SIG-M5 (cell line): ENCODE data around the gene TSPAN33.
"Not testable (repeated sequence)": the region's sequence is repeated elsewhere in the genome, so short reads cannot be mapped to it uniquely, and the experiment has no call there.

ENCODE experiments used
- DNase-seq: peaks from one replicate; lab custom pipeline; 2025; lab: John Stamatoyannopoulos, UW

Gene TSPAN33, protein sequence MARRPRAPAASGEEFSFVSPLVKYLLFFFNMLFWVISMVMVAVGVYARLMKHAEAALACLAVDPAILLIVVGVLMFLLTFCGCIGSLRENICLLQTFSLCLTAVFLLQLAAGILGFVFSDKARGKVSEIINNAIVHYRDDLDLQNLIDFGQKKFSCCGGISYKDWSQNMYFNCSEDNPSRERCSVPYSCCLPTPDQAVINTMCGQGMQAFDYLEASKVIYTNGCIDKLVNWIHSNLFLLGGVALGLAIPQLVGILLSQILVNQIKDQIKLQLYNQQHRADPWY

DNA sequence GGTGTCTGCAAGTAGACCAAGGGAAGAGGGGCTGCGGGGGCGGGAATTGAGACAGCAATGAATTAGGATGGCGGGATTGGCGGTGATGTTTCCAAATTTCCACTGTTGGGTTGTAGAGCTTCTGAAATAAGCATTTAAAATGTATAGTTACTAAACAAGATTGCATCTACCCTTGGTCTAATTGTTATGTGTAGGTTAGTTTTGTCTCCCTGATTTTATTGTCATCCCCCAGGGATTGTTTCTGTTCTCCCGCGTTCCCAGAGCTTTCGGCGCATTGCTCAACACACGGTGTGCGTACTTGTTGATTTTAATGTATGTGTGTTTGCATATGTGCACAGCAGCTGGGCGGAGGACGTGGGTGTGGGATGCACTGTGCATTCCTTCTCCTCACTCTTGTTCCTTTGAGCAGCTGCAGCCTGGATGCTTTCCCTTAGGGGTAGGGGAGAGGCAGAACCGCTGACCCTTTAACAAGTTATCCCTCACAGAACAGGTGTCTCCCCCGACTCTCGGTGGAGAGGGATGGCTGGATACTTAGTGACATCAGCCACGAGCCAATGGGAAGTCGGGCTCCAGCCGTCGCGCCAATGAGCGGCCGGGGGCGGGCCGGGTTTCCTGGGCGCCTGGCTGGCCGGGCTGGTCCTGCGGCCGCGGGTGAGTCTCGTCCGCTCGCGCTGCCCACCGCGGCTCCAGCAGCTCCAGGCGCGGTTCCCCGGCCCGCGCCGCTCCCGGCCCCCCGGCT is at the start of gene TSPAN33:
TSS of gene TSPAN33 (plus strand) at position 613 of the 739 bp plus-strand sequence. CDS start 274 bp downstream, outside the sequence.
- DNase-seq: no peak

DNA sequence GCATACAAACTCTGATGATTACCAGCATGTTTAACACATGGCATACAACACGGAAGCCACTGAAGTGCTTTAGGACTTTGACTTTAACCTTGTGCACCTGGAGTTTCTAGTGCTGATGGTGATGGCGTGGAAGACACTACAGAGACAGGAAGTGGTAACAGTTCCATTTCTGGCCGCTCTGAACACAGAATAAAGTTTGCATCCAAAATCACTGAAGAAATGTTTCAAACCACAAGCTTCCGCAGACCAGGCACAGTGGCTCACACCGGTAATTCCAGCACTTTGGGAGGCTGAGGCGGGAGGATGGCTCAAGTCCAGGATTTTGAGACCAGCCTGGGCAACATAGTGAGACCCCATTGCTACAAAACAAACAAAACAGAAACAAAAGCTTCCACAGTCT is 49.2 kb upstream of the TSPAN33 start:
- DNase-seq: no peak

DNA sequence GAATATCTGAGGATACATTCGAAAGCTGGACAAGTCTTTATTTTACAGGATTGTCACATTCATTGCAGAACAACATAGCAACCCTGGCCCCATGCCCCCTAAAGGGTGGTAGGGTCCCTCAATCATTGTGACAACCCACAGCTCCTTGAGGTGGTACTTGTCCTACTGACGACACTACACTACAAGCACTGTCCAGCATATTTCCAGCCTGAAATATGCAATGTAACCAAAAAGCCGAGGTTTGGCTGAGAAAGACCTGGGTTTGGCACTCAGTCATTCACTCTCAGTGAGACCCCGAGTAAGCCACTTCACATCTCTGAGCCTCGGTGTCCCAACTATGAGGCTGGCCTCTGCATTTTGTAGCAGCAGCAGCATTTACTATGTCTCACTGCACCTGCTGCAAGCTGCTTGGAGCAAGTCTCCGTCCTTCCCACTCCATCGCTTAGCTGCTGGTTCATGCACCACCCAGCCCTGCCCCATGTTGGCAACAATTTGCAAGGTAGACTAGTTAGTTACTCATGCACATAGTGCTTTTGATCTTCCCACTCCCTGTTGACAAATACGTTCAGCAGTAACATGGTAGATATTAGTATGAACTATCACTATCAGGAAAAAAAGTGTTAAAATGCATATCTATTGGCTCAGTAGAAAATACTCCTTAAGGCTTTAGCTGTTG is 46.0 kb upstream of the TSPAN33 start:
- no peak for DNase-seq

DNA sequence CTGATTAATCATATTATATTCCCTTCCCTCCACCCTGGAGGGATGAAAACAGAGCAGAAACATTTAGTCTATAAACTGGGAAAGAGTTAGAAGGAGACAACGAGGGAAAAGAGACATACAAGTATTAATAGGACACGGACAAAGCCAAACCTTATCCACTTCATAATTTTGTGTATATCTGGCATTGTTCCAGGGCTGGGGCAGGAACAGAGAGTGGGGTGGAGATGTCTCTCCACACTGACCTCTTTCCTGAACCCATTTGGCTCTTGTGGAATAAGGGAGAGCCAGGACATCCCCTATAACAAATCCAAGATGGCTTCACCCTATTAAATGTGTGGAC is 43.7 kb upstream of the TSPAN33 start:
- no peak for DNase-seq

DNA sequence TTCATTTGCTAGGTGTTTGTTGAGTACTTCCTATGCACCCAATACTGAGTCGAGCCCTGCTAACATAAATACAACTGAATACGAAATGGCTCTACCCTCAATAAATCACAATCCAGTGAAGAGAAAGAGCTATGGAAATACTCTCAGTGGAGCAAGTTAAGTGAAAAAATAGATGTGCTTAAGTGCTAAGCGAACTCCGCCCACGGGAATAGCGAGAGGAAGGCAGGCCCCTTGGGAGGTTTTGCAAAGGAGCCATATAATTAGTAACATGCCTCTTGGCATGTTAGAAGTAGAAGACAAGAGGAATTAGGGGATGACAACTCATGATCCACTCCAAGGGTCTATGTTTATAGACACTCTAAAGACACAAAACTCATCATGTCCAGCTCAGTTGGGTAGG is 42.8 kb upstream of the TSPAN33 start:
- DNase-seq: no peak

DNA sequence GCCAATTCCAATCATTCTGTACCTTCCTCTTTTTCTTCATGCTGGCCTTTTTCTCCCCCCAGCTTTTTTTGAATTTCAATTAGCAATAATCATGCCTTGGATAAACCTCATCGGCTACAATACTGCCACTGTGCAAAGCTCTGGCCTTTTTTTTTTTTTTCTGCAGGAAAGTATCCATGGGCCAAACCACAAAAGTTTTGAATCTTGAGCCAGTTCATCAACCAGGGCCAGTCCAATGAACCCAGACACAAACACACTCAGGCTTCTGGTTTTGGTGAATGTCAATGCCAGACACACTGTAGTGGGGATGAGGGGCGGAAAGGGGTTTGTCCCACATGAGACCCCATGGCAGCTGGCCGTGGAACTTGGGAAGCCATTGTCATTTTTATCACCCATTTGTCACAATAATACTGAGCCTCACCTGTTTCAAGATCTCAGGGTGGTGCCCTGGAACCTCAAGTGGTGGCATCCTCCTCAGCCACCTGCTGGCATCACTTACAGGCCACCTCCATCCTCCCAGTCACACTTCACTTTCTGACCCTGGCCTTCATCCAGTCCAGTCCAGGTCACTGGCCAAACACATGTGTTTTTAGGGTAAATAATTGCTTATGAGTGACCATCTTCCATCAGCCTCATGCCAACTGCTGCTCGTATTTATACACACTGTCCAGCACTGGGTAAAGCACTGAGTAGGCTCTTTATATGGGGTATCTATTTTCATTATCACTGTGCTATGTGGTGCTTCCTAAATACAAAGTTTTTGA is 40.8 kb upstream of the TSPAN33 start:
- DNase-seq: no peak

DNA sequence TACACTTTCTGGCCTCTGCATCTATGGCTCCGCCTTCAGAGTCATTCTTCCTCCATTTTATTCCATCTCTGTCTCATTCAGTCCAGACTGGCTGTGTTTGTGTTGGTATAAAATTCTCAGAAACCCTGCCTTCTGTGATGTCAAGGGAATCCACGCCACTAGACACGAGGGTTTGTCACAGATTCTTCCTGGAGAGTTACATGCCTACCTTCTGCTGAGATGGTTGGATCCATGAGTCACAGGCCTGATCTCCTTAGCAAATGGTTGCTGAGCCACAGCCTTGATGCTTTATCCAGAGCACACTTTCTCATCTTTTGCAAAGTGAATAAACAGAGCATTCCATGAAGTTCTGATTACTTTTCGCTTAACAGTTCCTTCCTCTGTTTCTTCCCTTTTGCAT is 35.9 kb upstream of the TSPAN33 start:
- no peak for DNase-seq

DNA sequence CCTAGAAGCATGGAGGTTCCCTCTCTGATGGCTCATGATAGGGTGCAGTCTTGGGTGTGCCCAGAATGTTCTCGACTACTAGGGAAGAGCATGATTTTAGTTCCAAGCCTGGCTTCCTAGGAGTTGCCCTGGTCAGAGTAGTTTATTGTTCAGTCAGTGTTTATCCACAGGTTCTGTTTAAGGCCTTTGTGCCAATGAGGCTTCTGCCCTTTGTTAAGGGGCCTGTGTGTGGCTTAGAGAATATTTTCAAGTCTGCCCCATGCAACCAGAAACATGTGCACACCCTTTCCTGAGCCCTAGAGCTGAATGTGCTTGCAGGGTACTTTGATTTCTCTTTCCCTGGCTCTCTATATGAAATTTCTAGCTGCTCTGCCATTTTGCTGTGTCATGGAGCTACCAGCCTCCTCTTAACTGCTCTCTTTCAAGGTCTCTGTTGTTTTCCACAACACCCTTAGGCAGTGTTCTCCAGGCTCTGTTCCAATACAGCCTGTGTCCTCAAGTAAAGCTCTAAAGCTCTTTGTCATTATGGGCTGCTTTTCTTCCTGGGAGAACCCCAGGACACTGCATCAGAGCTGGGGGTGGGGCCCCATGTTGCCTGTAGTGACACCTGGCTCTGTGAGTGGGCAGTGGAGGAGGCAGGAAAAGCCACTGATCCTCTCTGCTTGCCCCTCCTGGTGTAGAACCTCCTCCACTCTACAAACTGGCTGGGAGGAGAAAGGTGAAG is 34.1 kb upstream of the TSPAN33 start:
- no peak for DNase-seq

DNA sequence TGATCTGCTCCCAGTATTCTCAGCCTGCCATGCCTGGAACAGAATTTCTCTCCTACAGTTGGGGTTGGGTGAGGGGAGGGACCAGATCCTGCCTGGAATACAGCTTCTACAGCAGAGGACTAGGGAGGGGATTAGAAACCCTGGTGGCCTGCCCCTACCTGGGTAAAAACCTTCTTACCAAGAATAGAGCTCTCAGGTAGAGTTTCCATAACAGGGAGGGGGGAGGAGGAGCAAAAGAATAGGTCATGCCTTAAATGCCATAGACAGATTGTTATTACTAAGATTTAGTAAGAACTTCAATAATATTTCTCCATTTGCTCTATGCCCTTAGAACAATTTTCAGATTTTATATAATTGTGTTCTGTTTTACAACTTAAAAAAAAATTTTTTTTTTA is 33.5 kb upstream of the TSPAN33 start:
- no peak for DNase-seq

DNA sequence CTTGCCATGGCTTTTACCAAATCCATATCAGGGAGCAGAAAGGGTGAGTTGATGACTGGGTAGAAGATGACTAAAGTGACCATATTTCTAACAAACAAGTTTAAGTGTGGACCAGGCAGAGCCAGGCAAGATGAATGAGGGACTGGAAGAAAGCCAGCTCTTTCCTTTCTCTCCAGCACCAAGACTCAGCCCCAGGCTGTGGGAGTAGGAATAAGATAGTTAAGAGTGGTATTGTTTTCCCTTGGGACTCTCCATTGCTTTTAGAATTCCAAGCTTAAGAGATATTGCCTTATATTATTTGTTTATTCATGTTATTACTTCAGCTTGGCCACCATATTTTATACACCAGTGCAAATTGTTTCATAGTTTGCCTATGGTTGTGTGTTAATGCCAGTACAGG is 28.8 kb upstream of the TSPAN33 start:
- DNase-seq: no peak

DNA sequence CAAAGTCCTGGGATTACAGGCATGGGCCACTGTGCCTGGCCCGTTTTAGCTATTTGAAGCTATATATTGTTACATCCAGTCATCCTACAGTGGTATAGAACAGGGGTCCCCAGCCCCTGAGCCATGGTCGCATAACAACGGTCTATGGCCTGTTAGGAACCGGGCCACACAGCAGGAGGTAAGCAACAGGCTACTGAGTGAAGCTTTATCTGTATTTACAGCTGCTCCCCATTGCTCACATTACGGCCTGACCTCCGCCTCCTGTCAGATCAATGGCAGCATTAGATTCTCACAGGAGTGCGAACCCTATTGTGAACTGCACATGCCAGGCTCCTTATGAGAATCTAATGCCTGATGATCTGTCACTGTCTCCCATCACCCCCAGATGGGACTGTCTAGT is 26.3 kb upstream of the TSPAN33 start:
- no peak for DNase-seq

DNA sequence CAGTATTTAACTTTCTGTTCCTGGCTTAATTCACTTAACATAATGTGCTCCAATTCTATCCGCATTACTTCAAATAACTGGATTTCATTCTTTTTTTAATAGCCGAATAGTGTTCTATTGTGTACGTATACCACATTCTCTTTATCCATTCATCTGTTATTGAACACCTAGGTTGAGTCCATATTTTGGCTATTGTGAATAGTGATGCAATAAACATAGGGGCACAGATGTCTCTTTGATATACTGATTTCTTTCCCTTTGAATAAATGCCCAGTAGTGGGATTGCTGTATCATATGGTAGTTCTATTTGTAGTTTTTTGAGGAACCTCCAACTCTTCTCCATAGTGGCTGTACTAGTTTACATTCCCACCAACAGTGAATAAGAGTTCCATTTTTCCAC is 25.5 kb upstream of the TSPAN33 start:
- no peak for DNase-seq

DNA sequence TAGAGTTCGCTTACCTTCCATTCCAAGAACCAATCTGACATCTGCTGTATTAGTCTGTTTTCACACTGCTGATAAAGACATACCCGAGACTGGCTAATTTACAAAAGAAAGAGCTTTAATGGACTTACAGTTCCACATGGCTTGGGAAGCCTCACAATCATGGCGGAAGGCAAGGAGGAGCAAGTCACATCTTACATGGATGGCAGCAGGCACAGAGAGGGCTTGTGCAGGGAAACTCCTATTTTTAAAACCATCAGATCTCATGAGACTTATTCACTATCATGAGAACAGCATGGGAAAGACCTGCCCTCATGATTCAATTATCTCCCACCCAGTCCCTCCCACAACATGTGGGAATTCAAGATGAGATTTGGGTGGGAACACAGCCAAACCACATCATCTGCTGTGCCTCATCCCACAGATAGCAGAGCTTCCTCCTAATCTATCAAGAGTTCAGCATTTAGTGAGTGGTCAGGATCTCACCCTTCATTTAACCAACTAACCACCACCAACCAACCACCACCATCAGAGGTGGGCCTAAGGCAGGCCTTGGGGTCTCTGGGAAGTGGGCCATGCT is 22.9 kb upstream of the TSPAN33 start:
- not testable (repeated sequence) for DNase-seq

DNA sequence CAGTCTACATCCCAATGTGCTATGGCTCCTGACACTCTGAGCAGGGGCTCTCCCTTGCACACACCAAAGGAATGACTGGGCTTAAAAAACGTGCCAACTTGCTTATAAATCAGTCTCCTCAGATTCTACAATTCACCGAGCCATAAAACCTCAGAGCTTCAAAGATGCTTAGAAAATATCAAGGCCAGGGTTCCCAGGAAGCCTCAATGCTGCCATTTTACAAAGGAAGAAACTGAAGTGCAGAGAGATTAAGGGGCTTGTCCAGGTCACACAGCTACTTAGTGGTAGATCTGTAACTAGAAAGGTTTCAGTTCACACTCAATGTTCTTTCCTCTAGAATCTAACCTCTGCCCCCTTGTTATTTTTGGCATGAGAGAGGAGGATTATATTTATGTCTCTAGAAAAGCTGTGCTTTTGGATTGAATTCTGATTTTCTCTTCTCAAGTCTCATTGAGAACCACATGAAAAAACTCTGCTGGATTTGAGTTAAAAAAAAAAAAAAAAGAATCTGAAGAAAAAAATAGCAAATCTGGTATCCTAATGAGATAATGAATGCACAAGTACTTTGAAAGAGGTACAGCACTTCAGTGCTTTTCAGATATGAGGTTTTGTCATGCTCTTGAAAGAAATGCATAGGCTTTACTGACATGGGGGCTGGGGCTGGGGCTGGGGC is 22.3 kb upstream of the TSPAN33 start:
- DNase-seq: no peak

DNA sequence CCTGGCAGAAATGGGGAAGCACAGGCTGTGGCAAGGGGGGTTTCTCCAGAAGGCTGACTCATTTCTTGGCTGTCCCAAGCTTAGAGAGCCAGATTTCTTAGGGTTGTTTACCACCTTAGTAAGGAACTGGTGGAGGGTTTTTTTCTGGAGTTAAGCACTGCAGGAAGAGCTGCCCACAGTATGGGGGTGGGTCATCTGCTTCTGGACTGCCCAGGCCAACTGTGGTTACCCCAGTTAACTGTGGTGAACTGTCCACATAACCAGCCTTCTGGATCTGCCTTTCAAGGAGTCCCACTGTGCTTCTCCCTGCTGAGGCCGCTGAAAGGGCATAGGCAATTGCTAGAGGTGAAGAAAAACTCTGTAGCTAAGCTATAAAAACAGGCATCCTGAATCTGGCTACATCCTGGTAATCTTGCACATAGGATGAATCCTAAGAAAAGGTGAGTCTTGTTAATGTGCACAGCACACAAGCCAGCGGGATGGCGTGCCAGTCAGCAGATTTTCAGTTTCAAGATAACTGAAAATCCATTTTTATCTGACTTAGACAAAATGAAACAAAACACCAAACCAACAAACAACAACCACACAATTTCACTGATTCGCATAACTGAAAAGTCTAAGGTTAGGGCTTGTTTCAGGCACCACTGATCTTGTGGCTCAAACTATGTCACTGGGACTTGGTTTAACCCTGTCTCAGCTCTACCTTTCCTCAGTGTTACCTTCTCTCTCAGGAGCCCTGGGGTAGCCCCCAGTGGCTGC is 21.6 kb upstream of the TSPAN33 start:
- peak; percentile 9 for DNase-seq

DNA sequence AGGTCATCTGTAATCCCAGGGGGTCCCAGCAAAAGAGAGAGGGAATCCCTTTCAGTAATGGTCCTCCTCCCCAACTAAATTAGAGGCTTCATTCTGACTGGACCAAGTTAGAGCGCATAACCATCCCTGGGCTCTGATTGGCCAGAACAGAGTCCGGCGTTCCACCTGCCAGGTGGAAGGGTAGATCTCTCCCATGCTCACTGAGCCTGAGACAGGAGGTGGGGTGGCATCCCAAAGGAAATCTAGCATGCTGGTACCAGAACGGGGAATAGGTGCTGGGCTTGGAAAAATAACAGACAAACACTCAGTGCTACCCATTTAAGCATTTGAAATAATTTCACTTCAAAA is 21.0 kb upstream of the TSPAN33 start:
- DNase-seq: no peak

DNA sequence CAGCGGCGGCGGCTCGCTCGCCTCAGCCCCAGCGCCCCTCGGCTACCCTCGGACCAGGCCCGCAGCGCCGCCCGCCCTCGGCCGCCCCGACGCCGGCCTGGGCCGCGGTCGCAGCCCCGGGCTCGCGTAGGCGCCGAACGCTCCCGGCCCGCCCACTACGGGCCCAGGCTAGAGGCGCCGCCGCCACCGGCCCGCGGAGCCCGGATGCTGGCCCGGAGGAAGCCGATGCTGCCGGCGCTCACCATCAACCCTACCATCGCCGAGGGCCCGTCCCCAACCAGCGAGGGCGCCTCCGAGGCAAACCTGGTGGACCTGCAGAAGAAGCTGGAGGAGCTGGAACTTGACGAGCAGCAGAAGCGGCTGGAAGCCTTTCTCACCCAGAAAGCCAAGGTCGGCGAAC is 18.2 kb upstream of the TSPAN33 start:
- DNase-seq: no peak

DNA sequence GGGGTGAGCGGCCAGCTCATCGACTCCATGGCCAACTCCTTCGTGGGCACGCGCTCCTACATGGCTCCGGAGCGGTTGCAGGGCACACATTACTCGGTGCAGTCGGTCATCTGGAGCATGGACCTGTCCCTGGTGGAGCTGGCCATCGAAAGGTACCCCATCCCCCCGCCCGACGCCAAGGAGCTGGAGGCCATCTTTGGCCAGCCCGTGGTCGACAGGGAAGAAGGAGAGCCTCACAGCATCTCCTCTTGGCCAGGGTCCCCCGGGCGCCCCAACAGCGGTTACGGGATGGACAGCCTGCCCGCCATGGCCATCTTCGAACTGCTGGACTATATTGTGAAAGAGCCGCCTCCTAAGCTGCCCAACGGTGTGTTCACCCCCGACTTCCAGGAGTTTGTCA is 17.4 kb upstream of the TSPAN33 start:
- no peak for DNase-seq

DNA sequence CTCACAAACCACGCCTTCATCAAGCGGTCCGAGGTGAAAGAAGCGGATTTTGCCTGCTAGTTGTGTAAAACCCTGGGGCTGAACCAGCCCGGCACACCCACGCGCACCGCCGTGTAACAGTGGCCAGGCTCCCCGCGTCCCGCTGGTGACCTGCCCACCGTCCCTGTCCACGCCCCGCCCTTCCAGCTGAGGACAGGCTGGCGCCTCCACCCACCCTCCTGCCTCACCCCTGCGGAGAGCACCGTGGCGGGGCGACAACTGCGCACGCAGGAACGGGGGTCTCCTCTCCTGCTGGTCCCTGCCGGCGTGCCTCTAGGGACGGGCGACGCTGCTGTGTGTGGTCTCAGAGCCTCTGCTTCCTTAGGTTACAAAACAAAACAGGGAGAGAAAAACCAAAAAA is 16.9 kb upstream of the TSPAN33 start:
- no peak for DNase-seq

DNA sequence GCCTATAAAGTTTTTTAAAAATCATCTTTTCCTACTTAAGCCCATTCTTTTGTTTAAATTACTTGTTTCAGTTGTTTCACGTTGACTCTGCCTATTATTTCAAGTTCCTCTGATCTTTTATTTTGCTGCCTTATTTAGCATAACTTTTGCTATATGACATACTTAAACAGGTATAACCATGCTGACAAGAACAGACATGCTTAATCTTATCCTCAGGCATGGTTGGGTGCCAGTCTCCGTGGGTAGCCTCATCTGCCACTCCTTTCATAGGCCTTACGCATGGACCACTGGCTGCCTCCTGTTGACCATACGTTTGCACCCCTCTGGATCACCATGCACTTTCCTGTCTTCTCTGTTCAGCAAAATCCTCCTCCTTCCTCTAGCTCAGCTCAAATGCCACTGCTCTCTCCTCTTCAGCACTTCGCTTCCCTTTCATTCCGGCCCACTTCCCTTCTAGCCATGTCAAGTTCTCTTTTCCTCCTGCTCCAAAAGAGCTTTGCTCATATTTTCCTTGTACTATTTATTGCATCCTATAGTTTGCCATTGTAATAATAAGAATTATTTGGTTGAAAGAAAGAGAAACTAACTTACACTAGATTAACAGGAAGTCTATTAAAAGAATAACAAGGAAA is 10.0 kb upstream of the TSPAN33 start:
- no peak for DNase-seq
